NB4 (cell line): ENCODE measurements around the gene CDK5RAP3.

Experiments used
- DNase-seq: peaks from one replicate; pipeline ENCODE4 v3.0.0; 2010; ENCODE audit warnings: low read depth
- H3K4me3 ChIP-seq: one replicate; pipeline ENCODE4 v1.5.1; 2011; ENCODE audit warnings: mild to moderate bottlenecking, low read depth, low read length, moderate library complexity
- MYC ChIP-seq: IDR thresholded peaks from 2 replicates; pipeline ENCODE4 v1.6.1; 2011; ENCODE audit warnings: low read depth, low read length
- POLR2A ChIP-seq: IDR thresholded peaks from 2 replicates; pipeline ENCODE4 v1.6.1; 2011; ENCODE audit warnings: mild to moderate bottlenecking; ENCODE audit not compliant: insufficient read length; ENCODE audit errors: extremely low read depth
- TF ChIP-seq, protein P1 (sequence below): IDR thresholded peaks from one replicate; pipeline ENCODE4 v1.5.1; 2012; ENCODE audit warnings: low read depth, low read length
- TF ChIP-seq, protein P2 (sequence below): IDR thresholded peaks from 2 replicates; pipeline ENCODE4 v1.6.1; 2011; ENCODE audit warnings: low read depth, low read length

CDK5RAP3 gene, protein sequence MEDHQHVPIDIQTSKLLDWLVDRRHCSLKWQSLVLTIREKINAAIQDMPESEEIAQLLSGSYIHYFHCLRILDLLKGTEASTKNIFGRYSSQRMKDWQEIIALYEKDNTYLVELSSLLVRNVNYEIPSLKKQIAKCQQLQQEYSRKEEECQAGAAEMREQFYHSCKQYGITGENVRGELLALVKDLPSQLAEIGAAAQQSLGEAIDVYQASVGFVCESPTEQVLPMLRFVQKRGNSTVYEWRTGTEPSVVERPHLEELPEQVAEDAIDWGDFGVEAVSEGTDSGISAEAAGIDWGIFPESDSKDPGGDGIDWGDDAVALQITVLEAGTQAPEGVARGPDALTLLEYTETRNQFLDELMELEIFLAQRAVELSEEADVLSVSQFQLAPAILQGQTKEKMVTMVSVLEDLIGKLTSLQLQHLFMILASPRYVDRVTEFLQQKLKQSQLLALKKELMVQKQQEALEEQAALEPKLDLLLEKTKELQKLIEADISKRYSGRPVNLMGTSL

DNA sequence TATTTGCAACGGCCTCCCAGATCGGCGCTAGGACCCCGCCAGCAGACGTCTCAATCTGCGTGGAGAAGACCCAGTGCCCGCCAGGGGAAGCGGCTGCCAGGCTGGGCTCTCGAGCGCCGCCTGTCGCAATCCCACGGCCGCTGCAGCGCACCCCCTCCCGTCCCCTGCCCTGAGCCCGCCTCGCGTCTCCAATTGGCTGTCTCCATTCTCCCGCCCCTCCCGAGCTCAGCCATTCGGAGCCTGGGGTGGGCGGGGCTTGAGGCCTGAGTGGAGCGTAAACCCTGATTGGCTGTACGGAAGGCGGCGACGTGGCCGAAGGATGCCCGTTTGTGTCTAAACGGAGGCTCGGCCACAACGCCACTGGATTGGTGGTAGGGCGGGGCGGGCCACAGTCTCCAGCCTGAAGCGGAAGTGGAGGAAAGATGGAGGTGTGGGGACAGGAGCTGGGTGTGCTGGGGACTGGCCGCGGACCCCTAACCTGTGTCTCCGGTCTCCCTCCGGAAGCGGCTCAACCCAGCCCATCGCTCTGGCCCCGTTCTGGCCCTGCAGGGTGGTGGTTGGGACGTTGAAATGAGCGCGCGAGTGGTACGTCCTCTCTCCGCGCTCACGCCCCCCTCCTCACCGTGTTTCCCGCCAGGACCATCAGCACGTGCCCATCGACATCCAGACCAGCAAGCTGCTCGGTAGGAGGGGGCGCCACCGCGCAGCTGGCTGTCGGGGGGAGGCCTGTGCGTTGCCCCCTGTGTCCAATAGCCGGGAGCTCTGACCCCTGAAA lies at the start of gene CDK5RAP3:
CDK5RAP3 (plus strand) TSS at position 389 of the 775 bp plus-strand sequence; CDS start at position 423, 34 bp downstream.
- DNase-seq: peak; percentile 99
- TF ChIP-seq, protein P1, sequence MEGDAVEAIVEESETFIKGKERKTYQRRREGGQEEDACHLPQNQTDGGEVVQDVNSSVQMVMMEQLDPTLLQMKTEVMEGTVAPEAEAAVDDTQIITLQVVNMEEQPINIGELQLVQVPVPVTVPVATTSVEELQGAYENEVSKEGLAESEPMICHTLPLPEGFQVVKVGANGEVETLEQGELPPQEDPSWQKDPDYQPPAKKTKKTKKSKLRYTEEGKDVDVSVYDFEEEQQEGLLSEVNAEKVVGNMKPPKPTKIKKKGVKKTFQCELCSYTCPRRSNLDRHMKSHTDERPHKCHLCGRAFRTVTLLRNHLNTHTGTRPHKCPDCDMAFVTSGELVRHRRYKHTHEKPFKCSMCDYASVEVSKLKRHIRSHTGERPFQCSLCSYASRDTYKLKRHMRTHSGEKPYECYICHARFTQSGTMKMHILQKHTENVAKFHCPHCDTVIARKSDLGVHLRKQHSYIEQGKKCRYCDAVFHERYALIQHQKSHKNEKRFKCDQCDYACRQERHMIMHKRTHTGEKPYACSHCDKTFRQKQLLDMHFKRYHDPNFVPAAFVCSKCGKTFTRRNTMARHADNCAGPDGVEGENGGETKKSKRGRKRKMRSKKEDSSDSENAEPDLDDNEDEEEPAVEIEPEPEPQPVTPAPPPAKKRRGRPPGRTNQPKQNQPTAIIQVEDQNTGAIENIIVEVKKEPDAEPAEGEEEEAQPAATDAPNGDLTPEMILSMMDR: peak; percentile 75
- TF ChIP-seq POLR2A (peak; percentile 87), MYC (peak; percentile 90)
- TF ChIP-seq, protein P2, sequence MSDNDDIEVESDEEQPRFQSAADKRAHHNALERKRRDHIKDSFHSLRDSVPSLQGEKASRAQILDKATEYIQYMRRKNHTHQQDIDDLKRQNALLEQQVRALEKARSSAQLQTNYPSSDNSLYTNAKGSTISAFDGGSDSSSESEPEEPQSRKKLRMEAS: peak; percentile 91
- peak within 1 kb of the TSS; percentile 85 for H3K4me3 ChIP-seq

DNA sequence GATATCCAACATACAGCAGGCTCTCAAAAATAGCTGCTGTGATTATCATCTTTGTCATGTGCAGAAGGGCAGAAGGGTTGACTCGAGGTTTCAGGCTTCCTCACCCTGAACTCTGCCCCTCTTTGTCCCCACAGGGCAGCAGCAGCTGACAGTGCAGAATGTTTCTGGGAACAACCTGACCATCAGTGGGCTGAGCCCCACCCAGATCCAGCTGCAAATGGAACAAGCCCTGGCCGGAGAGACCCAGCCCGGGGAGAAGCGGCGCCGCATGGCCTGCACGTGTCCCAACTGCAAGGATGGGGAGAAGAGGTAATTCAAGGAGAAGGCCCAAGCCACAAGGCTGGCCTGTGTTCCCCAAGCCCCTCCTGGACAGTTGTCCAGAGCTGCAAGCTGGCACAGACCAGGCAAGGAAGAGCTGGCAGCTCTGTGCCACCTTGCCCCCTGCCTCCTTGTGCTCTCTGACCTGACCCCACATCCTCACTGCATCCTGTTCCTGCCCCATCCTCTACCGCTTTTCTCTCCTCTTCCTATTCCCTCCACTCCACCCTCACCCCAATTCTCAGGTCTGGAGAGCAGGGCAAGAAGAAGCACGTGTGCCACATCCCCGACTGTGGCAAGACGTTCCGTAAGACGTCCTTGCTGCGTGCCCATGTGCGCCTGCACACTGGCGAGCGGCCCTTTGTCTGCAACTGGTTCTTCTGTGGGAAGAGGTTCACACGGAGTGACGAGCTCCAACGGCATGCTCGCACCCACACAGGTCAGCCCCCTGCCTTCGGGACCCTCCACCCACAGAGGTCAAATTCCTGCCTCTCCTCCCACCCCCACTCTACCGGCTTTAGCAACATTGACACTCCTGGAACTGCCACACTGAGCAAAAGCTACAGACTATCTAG lies 45.9 kb upstream of the CDK5RAP3 start:
- TF ChIP-seq MYC (no peak), POLR2A (no peak)
- TF ChIP-seq, protein P1: no peak
- TF ChIP-seq, protein P2: no peak
- H3K4me3 ChIP-seq: no peak overlapping the region

DNA sequence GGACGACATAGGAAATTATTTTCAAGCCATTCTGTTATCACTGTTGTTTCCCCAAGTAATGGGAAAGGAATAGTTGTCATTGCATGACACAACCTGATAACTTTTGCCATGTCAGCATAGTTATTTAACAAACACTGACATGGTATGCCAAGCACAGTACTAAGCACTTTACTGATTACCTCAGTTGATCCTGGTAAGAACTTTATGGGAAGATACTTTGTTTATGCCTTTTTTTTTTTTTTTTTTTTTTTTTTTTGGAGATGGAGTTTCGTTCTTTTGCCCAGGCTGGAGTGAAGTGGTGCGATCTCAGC lies 45.3 kb upstream of the CDK5RAP3 start:
- TF ChIP-seq POLR2A (no peak), MYC (no peak)
- TF ChIP-seq, protein P1: no peak
- TF ChIP-seq, protein P2: no peak
- no peak overlapping the region for H3K4me3 ChIP-seq
- DNase-seq: no peak

More for the DNA sequence above, 45.9 kb upstream of the CDK5RAP3 start:
- no peak for DNase-seq

DNA sequence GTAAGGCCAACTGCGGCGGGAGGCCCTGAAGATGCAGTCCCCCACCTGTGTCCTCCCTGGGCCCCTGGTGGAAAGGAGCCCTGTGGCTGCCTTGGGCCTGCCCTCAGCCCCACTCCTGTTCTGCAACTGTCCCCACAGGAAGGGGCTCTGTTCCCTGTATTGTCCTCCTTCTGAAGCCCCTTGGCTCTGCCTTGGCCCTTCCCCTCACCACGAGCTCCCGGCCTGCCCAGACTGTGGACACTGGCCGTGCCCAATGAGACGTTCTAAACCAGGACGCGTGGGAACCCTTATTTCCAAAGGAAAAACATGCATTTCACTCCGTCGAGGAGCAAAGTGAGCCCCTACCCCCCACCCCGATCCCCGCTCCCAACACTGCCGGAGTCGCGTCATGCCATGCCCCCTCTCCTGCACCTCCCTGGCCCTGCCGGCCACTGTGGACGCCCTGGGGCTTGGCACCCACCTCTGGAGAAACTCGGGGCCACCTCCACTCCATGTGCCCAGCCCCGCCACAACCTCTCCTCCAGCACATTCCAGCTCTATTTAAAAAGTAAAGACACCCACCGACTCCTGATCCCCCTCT lies 43.0 kb upstream of the CDK5RAP3 start:
- DNase-seq: no peak
- TF ChIP-seq, protein P2: no peak
- TF ChIP-seq POLR2A (no peak), MYC (no peak)
- TF ChIP-seq, protein P1: no peak
- no peak overlapping the region for H3K4me3 ChIP-seq

DNA sequence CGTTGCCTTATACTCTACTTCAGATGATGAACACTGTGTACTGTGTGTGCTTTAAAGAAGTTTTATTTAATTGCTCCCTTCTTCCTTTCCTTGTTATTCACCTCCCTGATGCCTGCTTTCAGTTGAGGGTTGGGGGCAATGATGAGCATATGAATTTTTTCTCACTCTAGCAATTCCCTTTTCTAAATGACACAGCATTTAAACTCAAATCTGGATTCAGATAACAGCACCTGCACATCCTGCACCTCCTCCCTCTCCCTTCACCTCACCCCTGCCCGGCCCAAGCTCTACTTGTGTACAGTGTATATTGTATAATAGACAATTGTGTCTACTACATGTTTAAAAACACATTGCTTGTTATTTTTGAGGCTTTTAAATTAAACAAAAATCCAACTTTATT lies 42.5 kb upstream of the CDK5RAP3 start:
- H3K4me3 ChIP-seq: no peak overlapping the region
- DNase-seq: no peak
- TF ChIP-seq, protein P1: no peak
